ENCODE data around the gene LRR1.
"Not testable (repeated sequence)": the region's sequence is repeated elsewhere in the genome, so short reads cannot be mapped to it uniquely, and the experiment has no call there.

Gene LRR1

GRCh38 chr14:49633640-49634546 is 35.2 kb downstream of the LRR1 start:
- peak; percentile 96 for DNase-seq

GRCh38 chr14:49634547-49635334 is 36.0 kb downstream of the LRR1 start, which contains the start of gene DNAAF2:
Gene DNAAF2 (minus strand): TSS chr14:49635244. CDS start chr14:49635149, 95 bp downstream.
- peak; percentile 82 for DNase-seq

GRCh38 chr14:49636866-49637265 is 38.1 kb downstream of the LRR1 start:
- DNase-seq: no peak

GRCh38 chr14:49637534-49638078 is 38.9 kb downstream of the LRR1 start:
- no peak for DNase-seq

- no peak for DNase-seq
Measured at GRCh38 chr14:49640540-49641417, 42.0 kb downstream of the LRR1 start.

GRCh38 chr14:49641697-49642129 is 43.0 kb downstream of the LRR1 start:
- DNase-seq: peak; percentile 59

GRCh38 chr14:49642163-49642562 is 43.4 kb downstream of the LRR1 start:
- no peak for DNase-seq

GRCh38 chr14:49653508-49653907 is 54.8 kb downstream of the LRR1 start:
- no peak for DNase-seq

GRCh38 chr14:49654511-49654910 is 55.8 kb downstream of the LRR1 start:
- no peak for DNase-seq

- DNase-seq: not testable (repeated sequence)
Measured at GRCh38 chr14:49657500-49657899, 58.8 kb downstream of the LRR1 start.

GRCh38 chr14:49659526-49660455 is 61.1 kb downstream of the LRR1 start:
- DNase-seq: no peak

Measured in NCI-H82 (cell line).